ENCODE results near the gene GPC3.

The GPC3 gene

DNA sequence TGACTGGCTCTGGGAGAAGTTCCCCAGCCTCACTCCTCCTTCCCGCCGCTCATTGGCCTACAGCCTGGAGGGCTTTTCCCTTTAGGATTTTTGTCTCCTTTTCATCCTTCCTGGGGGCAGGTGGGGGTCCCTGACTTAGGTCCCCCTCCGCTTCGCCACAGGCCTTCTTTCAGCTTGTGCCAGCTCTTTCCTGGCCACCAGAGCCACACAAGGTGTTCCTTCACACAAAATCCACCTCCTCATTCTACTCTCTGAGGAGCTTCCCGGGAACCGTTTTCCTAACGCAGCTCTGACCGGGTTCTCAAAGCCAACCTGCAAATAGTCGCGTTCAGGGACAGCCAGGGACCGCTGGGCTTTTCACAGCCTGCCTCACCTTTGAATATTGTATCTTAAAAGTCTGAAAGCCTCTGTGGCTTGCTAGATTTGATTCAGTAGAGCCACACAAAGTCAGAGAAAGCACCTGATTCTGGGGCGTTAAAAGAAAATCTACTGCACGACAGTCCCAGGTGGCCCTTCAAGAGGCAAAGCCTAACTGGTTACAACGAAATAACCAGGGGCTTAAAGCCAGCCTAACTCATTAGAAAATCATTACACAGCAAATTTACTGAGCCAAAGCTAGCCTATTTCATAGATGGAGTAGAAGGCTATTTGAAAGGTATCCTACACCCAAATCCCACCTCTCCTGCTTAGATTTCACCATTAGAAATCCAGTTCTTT is 731 bp upstream of the GPC3 start:
- Histone ChIP-seq H3K9me3 (ENCODE audit: control insufficient read depth, low read length) (no peaks in the 10 kb centered on the region), H3K27me3 (replicated peaks; ENCODE audit: control insufficient read depth, insufficient read depth, low read length, poor library complexity, severe bottlenecking) (no peaks in the 10 kb centered on the region), H3K36me3 (ENCODE audit: control insufficient read depth, insufficient read depth, low read length) (no peaks in the 10 kb centered on the region), H3K4me1 (ENCODE audit: control insufficient read depth, insufficient read depth, low read length, poor library complexity, severe bottlenecking) (peaks cover 4% of the 10 kb centered on the region), H3K27ac (ENCODE audit: insufficient read depth, low read length, poor library complexity, severe bottlenecking) (no peak overlapping the region), H3K4me3 (ENCODE audit: insufficient read depth, low read depth, low read length, poor library complexity, severe bottlenecking) (peak overlapping the region; percentile 32)
- no peak for DNase-seq

DNA sequence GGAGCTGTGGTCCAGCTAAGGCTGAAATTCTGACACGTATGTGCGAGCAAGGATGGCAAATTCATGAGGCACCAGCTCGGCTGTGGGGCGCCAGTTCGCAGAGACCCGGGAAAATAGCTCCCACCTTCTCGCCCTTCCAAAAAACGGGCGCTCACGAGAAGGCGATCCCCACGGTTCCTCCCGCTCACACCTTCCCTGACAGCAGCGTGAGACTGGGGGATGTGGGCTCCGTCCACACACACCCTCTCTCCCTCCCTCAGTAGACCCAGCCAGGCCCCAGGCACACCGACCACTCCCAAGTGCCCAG is 584 bp downstream of the GPC3 start:
- Histone ChIP-seq H3K36me3 (ENCODE audit: control insufficient read depth, insufficient read depth, low read length) (no peaks in the 10 kb centered on the region), H3K4me1 (ENCODE audit: control insufficient read depth, insufficient read depth, low read length, poor library complexity, severe bottlenecking) (peaks cover 4% of the 10 kb centered on the region), H3K4me3 (ENCODE audit: insufficient read depth, low read depth, low read length, poor library complexity, severe bottlenecking) (no peak overlapping the region), H3K27me3 (replicated peaks; ENCODE audit: control insufficient read depth, insufficient read depth, low read length, poor library complexity, severe bottlenecking) (no peaks in the 10 kb centered on the region), H3K27ac (ENCODE audit: insufficient read depth, low read length, poor library complexity, severe bottlenecking) (no peak overlapping the region), H3K9me3 (ENCODE audit: control insufficient read depth, low read length) (no peaks in the 10 kb centered on the region)
- DNase-seq, result no peak

DNA sequence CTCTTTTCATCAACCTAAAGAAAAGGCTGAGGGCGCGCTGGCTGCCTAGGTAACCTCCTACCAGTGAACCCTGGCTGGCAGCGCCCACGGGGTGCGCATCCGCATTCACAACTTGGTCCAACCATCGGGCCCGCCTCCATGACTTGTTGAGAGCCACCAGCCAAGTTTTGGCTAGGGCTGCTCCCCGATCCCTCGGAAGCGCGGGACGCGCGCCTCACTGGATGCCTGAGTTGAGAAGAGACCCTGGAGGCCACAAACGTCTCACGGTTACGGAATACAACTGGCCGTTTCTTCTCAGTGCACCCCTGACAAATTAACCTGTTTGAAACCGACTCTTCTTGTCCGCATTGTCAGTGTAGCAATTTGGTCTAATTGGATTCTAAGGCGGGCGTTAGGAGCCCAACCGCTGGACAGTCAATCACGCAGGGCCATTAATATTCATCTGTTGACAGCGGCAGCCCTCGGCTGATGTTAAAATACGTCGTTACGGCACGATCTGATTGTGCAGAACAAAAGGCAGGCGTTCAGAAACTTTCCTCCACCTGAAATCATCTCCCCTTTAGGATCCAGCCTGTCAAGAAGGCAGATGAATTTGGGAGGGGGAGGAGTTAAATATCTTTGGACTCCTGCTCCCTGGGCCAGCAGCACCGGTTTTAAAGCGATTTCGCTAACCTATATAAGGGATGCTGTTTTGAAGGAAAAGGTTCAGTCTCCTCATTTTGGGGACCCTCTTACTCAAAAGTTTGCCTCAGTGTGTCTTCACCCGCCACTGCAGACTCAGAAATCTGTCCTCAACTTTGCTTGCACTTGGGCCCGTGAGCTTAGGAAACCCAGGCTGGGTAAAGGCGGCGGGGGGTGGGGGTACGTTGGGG is 1.2 kb downstream of the GPC3 start:
- Histone ChIP-seq H3K9me3 (ENCODE audit: control insufficient read depth, low read length) (no peaks in the 10 kb centered on the region), H3K4me1 (ENCODE audit: control insufficient read depth, insufficient read depth, low read length, poor library complexity, severe bottlenecking) (peaks cover 4% of the 10 kb centered on the region), H3K27me3 (replicated peaks; ENCODE audit: control insufficient read depth, insufficient read depth, low read length, poor library complexity, severe bottlenecking) (no peaks in the 10 kb centered on the region), H3K36me3 (ENCODE audit: control insufficient read depth, insufficient read depth, low read length) (no peaks in the 10 kb centered on the region), H3K27ac (ENCODE audit: insufficient read depth, low read length, poor library complexity, severe bottlenecking) (no peak overlapping the region), H3K4me3 (ENCODE audit: insufficient read depth, low read depth, low read length, poor library complexity, severe bottlenecking) (no peak overlapping the region)
- no peak for DNase-seq

DNA sequence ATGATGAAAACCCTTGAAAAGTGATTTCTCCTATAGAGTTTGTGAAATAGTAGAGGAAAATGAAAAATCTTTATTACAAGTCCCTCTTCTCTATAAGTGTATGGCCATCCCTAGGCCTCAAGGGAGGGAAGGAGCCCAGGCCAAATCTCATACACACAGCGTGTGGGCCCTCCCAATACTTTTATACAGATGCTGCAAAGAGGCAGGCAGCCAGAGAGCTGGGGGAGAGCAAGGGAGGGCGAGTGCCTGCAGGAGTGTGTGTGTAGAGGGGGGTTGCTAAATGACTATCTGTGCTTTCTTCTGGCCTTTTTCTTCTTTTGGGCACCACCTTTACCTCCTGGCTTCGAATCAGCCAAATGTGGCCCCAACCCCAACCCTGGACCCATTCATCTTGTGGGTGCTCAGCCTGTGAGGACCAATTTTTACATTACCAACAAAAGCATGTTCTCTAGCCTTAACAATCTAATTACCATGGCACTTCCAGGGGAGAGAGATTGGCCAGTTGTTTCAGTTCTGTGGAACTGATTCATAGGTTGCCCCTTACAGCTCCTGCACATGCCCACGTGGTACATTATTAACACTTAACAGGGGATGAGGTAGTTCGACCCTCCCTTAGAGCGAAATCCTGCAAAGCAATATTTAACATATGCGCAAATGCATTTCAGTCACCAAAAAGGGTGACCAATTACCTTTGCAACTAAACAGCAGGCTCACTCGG is 2.0 kb downstream of the GPC3 start:
- Histone ChIP-seq H3K4me3 (ENCODE audit: insufficient read depth, low read depth, low read length, poor library complexity, severe bottlenecking) (no peak overlapping the region), H3K27ac (ENCODE audit: insufficient read depth, low read length, poor library complexity, severe bottlenecking) (no peak overlapping the region), H3K36me3 (ENCODE audit: control insufficient read depth, insufficient read depth, low read length) (no peaks in the 10 kb centered on the region), H3K4me1 (ENCODE audit: control insufficient read depth, insufficient read depth, low read length, poor library complexity, severe bottlenecking) (peaks cover 4% of the 10 kb centered on the region), H3K9me3 (ENCODE audit: control insufficient read depth, low read length) (no peaks in the 10 kb centered on the region), H3K27me3 (replicated peaks; ENCODE audit: control insufficient read depth, insufficient read depth, low read length, poor library complexity, severe bottlenecking) (no peaks in the 10 kb centered on the region)
- DNase-seq, result no peak

DNA sequence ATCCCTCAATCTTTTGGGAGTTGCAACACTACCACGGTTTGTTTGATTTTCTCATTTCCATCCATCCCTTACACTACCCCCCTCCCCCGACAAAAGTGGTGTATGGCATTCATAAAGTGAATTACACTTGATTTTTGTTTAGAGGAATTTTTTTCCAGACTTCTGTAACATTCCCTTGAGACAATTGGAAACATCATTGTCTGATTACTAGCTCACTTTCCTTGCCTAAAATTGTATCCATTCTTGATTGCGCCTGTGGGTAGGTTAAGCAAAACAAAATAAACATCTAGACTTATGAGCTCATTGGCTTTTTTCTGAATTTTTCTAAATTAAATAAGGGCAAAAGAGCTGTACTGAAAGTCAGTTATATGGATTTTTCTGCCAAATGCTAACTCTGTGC is 3.5 kb downstream of the GPC3 start:
- H3K4me3 ChIP-seq (ENCODE audit: insufficient read depth, low read depth, low read length, poor library complexity, severe bottlenecking), result no peak overlapping the region
- peaks cover 4% of the 10 kb centered on the region for H3K4me1 ChIP-seq (ENCODE audit: control insufficient read depth, insufficient read depth, low read length, poor library complexity, severe bottlenecking)
- H3K36me3 ChIP-seq (ENCODE audit: control insufficient read depth, insufficient read depth, low read length), result no peaks in the 10 kb centered on the region
- no peaks in the 10 kb centered on the region for H3K27me3 ChIP-seq (replicated peaks; ENCODE audit: control insufficient read depth, insufficient read depth, low read length, poor library complexity, severe bottlenecking)
- H3K27ac ChIP-seq (ENCODE audit: insufficient read depth, low read length, poor library complexity, severe bottlenecking), result no peak overlapping the region
- DNase-seq, result no peak
- H3K9me3 ChIP-seq (ENCODE audit: control insufficient read depth, low read length), result no peaks in the 10 kb centered on the region

DNA sequence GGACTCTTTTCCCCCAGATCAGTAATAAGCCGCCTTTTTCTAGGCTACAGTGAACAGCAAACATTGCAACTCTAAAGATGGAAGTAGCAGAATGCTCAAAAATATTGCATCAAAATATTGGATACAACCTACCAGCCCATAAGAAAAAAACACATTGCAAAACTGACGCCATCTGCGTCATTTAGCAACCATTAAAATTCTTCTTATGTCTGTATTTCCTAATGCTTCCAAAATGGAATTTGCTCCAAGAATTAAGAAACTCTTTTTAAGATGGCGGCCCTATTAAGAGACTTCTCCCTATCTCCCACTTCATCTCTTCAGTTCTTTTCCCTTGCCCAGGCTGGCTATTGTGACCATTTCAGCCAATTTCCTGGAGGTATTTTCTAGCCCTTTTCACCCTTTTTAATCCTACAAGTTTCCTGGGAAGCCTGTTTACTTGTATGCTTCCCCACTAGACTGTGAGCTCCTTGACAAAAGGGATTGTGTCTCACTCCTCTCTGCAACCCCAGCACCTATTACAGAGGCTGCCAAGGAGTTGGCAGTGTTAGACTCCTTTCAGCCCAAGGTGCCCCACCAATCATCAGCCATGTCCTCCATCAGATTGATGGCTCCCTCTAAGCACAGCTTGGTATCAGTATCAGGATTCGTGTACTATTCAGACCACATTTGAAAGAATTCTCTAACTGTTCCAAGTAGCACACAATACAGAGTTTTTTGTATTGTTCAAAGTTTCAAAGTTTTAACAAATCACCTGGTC is 4.4 kb downstream of the GPC3 start:
- H3K9me3 ChIP-seq (ENCODE audit: control insufficient read depth, low read length), result no peaks in the 10 kb centered on the region
- H3K36me3 ChIP-seq (ENCODE audit: control insufficient read depth, insufficient read depth, low read length), result no peaks in the 10 kb centered on the region
- no peak overlapping the region for H3K4me3 ChIP-seq (ENCODE audit: insufficient read depth, low read depth, low read length, poor library complexity, severe bottlenecking)
- no peaks in the 10 kb centered on the region for H3K27me3 ChIP-seq (replicated peaks; ENCODE audit: control insufficient read depth, insufficient read depth, low read length, poor library complexity, severe bottlenecking)
- peaks cover 4% of the 10 kb centered on the region for H3K4me1 ChIP-seq (ENCODE audit: control insufficient read depth, insufficient read depth, low read length, poor library complexity, severe bottlenecking)
- DNase-seq, result no peak
- H3K27ac ChIP-seq (ENCODE audit: insufficient read depth, low read length, poor library complexity, severe bottlenecking), result no peak overlapping the region

DNA sequence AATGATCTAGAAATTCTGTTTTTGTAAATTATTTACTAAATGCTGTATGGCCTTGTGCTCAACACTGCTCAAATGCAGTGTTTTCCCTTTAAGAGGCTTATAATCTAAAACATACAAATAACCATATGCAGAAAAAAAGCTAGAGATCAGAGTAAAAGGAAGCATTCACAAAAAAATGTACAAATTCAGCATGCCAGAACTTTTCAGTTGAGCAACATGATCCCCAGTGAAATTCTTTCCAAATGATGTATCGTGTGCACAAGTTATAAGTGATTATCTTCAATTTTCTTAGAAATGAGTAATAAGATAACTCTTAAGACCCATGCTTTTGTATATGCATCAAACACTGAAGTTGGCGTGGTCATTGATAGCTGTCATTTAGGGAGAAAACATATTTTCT is 5.0 kb downstream of the GPC3 start:
- Histone ChIP-seq H3K27me3 (replicated peaks; ENCODE audit: control insufficient read depth, insufficient read depth, low read length, poor library complexity, severe bottlenecking) (no peaks in the 10 kb centered on the region), H3K36me3 (ENCODE audit: control insufficient read depth, insufficient read depth, low read length) (no peaks in the 10 kb centered on the region), H3K9me3 (ENCODE audit: control insufficient read depth, low read length) (no peaks in the 10 kb centered on the region), H3K4me1 (ENCODE audit: control insufficient read depth, insufficient read depth, low read length, poor library complexity, severe bottlenecking) (peaks cover 4% of the 10 kb centered on the region), H3K27ac (ENCODE audit: insufficient read depth, low read length, poor library complexity, severe bottlenecking) (no peak overlapping the region), H3K4me3 (ENCODE audit: insufficient read depth, low read depth, low read length, poor library complexity, severe bottlenecking) (no peak overlapping the region)
- DNase-seq, result no peak

DNA sequence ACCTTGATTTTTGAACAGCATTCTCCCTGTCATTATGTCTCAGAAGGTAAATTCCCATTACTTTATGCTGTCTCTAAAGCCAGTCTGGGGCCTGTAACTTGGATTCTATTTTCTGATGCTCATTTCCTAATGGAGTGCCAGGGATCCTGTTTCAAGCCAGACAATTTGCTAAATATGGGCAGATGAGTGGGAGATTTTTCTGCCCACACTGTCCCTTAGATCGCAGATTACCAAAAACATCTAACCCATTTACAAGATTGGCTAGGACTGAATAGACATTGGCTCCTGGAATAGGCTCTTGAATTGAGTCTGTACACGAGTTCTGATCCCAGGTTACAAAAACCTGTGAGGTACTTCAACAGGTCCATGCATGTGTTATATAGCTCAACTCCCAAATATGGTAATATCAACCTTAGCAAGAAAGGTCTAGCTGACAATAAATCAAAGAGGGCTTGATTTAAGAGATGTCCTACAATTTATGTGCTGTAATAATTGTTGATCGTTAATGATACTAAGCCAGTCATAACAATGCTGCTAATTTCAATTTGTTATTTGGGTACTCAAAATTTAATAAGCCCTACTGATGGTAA is 5.7 kb downstream of the GPC3 start:
- no peak for DNase-seq
- Histone ChIP-seq H3K36me3 (ENCODE audit: control insufficient read depth, insufficient read depth, low read length) (no peaks in the 10 kb centered on the region), H3K9me3 (ENCODE audit: control insufficient read depth, low read length) (no peaks in the 10 kb centered on the region), H3K4me1 (ENCODE audit: control insufficient read depth, insufficient read depth, low read length, poor library complexity, severe bottlenecking) (peaks cover 4% of the 10 kb centered on the region), H3K27me3 (replicated peaks; ENCODE audit: control insufficient read depth, insufficient read depth, low read length, poor library complexity, severe bottlenecking) (no peaks in the 10 kb centered on the region), H3K4me3 (ENCODE audit: insufficient read depth, low read depth, low read length, poor library complexity, severe bottlenecking) (no peak overlapping the region), H3K27ac (ENCODE audit: insufficient read depth, low read length, poor library complexity, severe bottlenecking) (no peak overlapping the region)

DNA sequence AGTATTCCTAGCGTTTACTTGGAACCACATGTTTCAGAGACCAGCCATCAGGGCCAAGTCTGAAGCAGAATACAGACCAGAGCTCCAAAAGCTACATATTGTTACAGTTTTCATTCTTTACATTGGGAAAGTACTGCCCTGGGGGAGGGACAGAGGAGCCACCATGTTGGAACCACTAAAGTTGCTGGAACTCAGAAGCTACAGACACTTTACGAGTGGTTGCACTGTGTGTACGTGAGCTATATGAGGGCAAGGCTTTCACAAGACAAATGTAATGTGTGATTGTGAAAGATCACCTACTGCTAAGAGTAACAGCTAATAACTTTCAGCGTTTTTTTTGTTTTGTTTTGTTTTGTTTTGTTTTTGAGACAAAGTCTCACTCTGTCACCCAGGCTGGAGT is 11.7 kb downstream of the GPC3 start:
- Histone ChIP-seq H3K4me1 (ENCODE audit: control insufficient read depth, insufficient read depth, low read length, poor library complexity, severe bottlenecking) (no peaks in the 10 kb centered on the region), H3K36me3 (ENCODE audit: control insufficient read depth, insufficient read depth, low read length) (no peaks in the 10 kb centered on the region), H3K27ac (ENCODE audit: insufficient read depth, low read length, poor library complexity, severe bottlenecking) (no peak overlapping the region), H3K4me3 (ENCODE audit: insufficient read depth, low read depth, low read length, poor library complexity, severe bottlenecking) (no peak overlapping the region), H3K9me3 (ENCODE audit: control insufficient read depth, low read length) (no peaks in the 10 kb centered on the region), H3K27me3 (replicated peaks; ENCODE audit: control insufficient read depth, insufficient read depth, low read length, poor library complexity, severe bottlenecking) (no peaks in the 10 kb centered on the region)
- no peak for DNase-seq

Data from effector memory CD4-positive, alpha-beta T cell (primary cell).